Endothelial cell of umbilical vein (primary cell): ENCODE measurements around the gene SCAMP5. TPM values are rescaled to one million over a fixed set of nuclear protein-coding genes. Genes with fewer than 3 reads are reported as not detected.

Source experiments
- BruUV-seq: library from RNA; stranded (reverse); fragments of 400-500 nt; replicated peaks from 2 replicates; lab custom pipeline; 2021; lab: Mats Ljungman, UMichigan
- CTCF ChIA-PET: fragments of 300-600, 350-600 bp; sonication (Branson Sonifier 250); formaldehyde crosslinking; loops from one replicate; lab custom pipeline; 2021; ENCODE audit warnings: antibody characterized with exemption, inconsistent platforms; lab: Charles Lee
- POLR2A ChIA-PET: fragments of 300-600, 350-600 bp; sonication (Branson Sonifier 250); formaldehyde crosslinking; loops from one replicate; lab custom pipeline; 2021; ENCODE audit warnings: antibody characterized with exemption, inconsistent platforms; lab: Charles Lee
- DNase-seq: peaks from one replicate; pipeline ENCODE4 v3.0.0-alpha.2; 2011; ENCODE audit warnings: low read depth, low spot score
- FAIRE-seq: peaks from 2 replicates; lab custom pipeline; 2011; peaks lifted over from hg19 to GRCh38; lab: Jason Lieb, UNC
- H2AFZ ChIP-seq: 2 replicates; pipeline ENCODE4 v1.6.0; 2012; ENCODE audit warnings: low read depth, low read length, control low read depth, inconsistent platforms
- H3K27ac ChIP-seq: 2 replicates; pipeline ENCODE4 v1.5.1; 2011; ENCODE audit warnings: low read depth, mild to moderate bottlenecking, control low read depth, low read length, moderate library complexity; ENCODE audit not compliant: insufficient read depth
- H3K27me3 ChIP-seq, 2 experiments: 2 replicates each; pipeline versions ENCODE4 v1.6.0 to v1.6.1; 2011; ENCODE audit warnings: low read length in 2 of 2, mixed read lengths in 1 of 2; ENCODE audit not compliant: control insufficient read depth in 2 of 2, insufficient read depth in 2 of 2
- H3K36me3 ChIP-seq, 2 experiments: 2 replicates in 1 of 2; 3 replicates in 1 of 2; pipeline ENCODE4 v1.5.1; 2011; ENCODE audit warnings: low read length in 2 of 2, mild to moderate bottlenecking in 1 of 2, moderate library complexity in 1 of 2; ENCODE audit not compliant: control insufficient read depth in 2 of 2, insufficient read depth in 2 of 2; ENCODE audit errors: extremely low read depth in 1 of 2
- H3K4me1 ChIP-seq: 3 replicates; pipeline ENCODE4 v1.5.1; 2011; ENCODE audit warnings: mild to moderate bottlenecking, low read length; ENCODE audit not compliant: control insufficient read depth, insufficient read depth; ENCODE audit errors: extremely low read depth
- H3K4me2 ChIP-seq: 2 replicates; pipeline ENCODE4 v1.6.1; 2011; ENCODE audit warnings: low read length, control low read depth, mixed read lengths; ENCODE audit not compliant: insufficient read depth
- H3K4me3 ChIP-seq, 3 experiments: fragments of 200-600 bp in 1 of 3; sonication (generic), shearing (Covaris generic) in 1 of 3; replicated peaks in 1 of 3; 2 replicates each; pipeline ENCODE4 v1.5.1; 2011 to 2016; ENCODE audit warnings: control low read depth in 3 of 3, low read length in 3 of 3, mild to moderate bottlenecking in 2 of 3, inconsistent platforms in 1 of 3, low read depth in 1 of 3, moderate library complexity in 1 of 3; ENCODE audit not compliant: insufficient read depth in 1 of 3
- H3K79me2 ChIP-seq: 2 replicates; pipeline ENCODE4 v1.6.0; 2012; ENCODE audit warnings: low read length, inconsistent platforms; ENCODE audit not compliant: control insufficient read depth, insufficient read depth
- H3K9ac ChIP-seq: replicated peaks from 2 replicates; pipeline ENCODE3; 2011; ENCODE audit warnings: low read length, control low read depth; ENCODE audit not compliant: insufficient read depth; ENCODE audit errors: extremely low read depth
- H3K9me1 ChIP-seq: replicated peaks from 3 replicates; pipeline ENCODE4 v1.6.0; 2011; ENCODE audit warnings: mild to moderate bottlenecking, low read length; ENCODE audit not compliant: control insufficient read depth, insufficient read depth; ENCODE audit errors: extremely low read depth
- H3K9me3 ChIP-seq: replicated peaks from 2 replicates; pipeline ENCODE4 v1.5.1; 2012; ENCODE audit warnings: low read length, inconsistent platforms; ENCODE audit not compliant: control insufficient read depth, insufficient read depth
- H4K20me1 ChIP-seq: replicated peaks from 2 replicates; pipeline ENCODE3; 2011; ENCODE audit warnings: mild to moderate bottlenecking, low read length; ENCODE audit not compliant: control insufficient read depth, insufficient read depth; ENCODE audit errors: extremely low read depth
- CTCF ChIP-seq, 2 donors: IDR thresholded peaks; 1 replicate in 1 of 2; 2 replicates in 1 of 2; pipeline ENCODE4 v1.5.1; 2011; ENCODE audit warnings: low read length in 2 of 2, mild to moderate bottlenecking in 2 of 2, moderate library complexity in 2 of 2, control low read depth in 1 of 2, inconsistent platforms in 1 of 2, low read depth in 1 of 2; ENCODE audit not compliant: insufficient read depth in 1 of 2; ENCODE audit errors: extremely low read depth in 1 of 2
- EZH2 ChIP-seq: IDR thresholded peaks from 2 replicates; pipeline ENCODE4 v1.6.1; 2012; ENCODE audit warnings: borderline replicate concordance, low read depth, mild to moderate bottlenecking, moderate library complexity, low read length, inconsistent platforms; ENCODE audit not compliant: severe bottlenecking
- FOS ChIP-seq: IDR thresholded peaks from 2 replicates; pipeline ENCODE4 v1.6.1; 2011; ENCODE audit warnings: mild to moderate bottlenecking, low read length, moderate library complexity, borderline replicate concordance; ENCODE audit not compliant: insufficient read depth
- GATA2 ChIP-seq: IDR thresholded peaks from 2 replicates; pipeline ENCODE4 v1.7.0; 2011; ENCODE audit warnings: low read depth, mild to moderate bottlenecking, moderate library complexity, mixed read lengths, low read length; ENCODE audit not compliant: insufficient read length, insufficient read depth
- JUN ChIP-seq: IDR thresholded peaks from 2 replicates; pipeline ENCODE4 v1.6.1; 2011; ENCODE audit warnings: borderline replicate concordance, low read depth; ENCODE audit not compliant: insufficient read length, insufficient read depth
- MYC ChIP-seq: IDR thresholded peaks from one replicate; pipeline ENCODE4 v1.6.1; 2011; ENCODE audit warnings: mild to moderate bottlenecking, low read depth, low read length
- POLR2A ChIP-seq: IDR thresholded peaks from 2 replicates; pipeline ENCODE4 v1.6.1; 2012; ENCODE audit warnings: low read depth, mild to moderate bottlenecking, control low read depth, low read length
- POLR2AphosphoS5 ChIP-seq: IDR thresholded peaks from 2 replicates; pipeline ENCODE4 v1.6.1; 2012; ENCODE audit warnings: low read depth, mild to moderate bottlenecking, control low read depth, low read length, moderate library complexity; ENCODE audit not compliant: insufficient read depth
- dilution Hi-C: fragments of 300-500 bp; cut with MboI; formaldehyde crosslinking; loops from one replicate; pipeline ENCODE4 v1.15.0; 2019; ENCODE audit warnings: low sequenced_read_pairs; ENCODE audit not compliant: extremely low pct_ligation_motif_present
- intact Hi-C: fragments of 100-400 bp; cut with micrococcal nuclease; formaldehyde crosslinking; loops from one replicate; pipeline ENCODE4 v1.10.0; 2022
- polyA plus RNA-seq, 4 experiments: library from polyadenylated mRNA; depleted of rRNA in 3 of 4; stranded (reverse) in 3 of 4; unstranded in 1 of 4; fragments of >200 nt; gene quantifications; 2 replicates each; pipeline versions ENCODE4 v1.2.1 to v1.2.3, GENCODE V29; 2011 to 2012; ENCODE audit warnings: missing spikeins in 1 of 4
- total RNA-seq: library from RNA; stranded (reverse); gene quantifications from 2 replicates; pipeline ENCODE4 v1.2.3, GENCODE V29; 2021
- TF ChIP-seq, protein P1 (sequence below): IDR thresholded peaks from 2 replicates; pipeline ENCODE4 v1.6.1; 2011; ENCODE audit not compliant: insufficient read depth, insufficient read length

The SCAMP5 gene
- total and polyA plus RNA-seq, 2 donors (not counting 3 experiments of a cell fraction or from before 2014, with no cell fraction given): 1.9 to 6.2 TPM

- Histone ChIP-seq H4K20me1 (no peaks in the 10 kb centered on the region), H3K4me3 (no peak overlapping the region), H3K9me1 (no peaks in the 10 kb centered on the region), H3K4me1 (peaks cover 15% of the 10 kb centered on the region), H3K9me3 (no peaks in the 10 kb centered on the region), H3K9ac (no peak overlapping the region), H3K27ac (no peak overlapping the region), H3K27me3 (peaks cover 8 to 19% of the 10 kb centered on the region in 2 experiments), H2AFZ (no peak overlapping the region), H3K79me2 (no peaks in the 10 kb centered on the region), H3K4me2 (no peak overlapping the region), H3K36me3 (no peaks in the 10 kb centered on the region)
- BruUV-seq: no TSS peak
- TF ChIP-seq MYC (no peak), FOS (no peak), EZH2 (no peak), POLR2AphosphoS5 (no peak), JUN (no peak), POLR2A (no peak), CTCF (IDR thresholded peaks at IDR 0.05; ENCODE audit: extremely low read depth in 1 of 2, insufficient read depth in 1 of 2, low read depth in 1 of 2, low read length in 2 of 2) (no peak), GATA2 (no peak)
- TF ChIP-seq, protein P1, sequence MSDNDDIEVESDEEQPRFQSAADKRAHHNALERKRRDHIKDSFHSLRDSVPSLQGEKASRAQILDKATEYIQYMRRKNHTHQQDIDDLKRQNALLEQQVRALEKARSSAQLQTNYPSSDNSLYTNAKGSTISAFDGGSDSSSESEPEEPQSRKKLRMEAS: no peak
- CTCF ChIA-PET: no interaction called here
- intact Hi-C loops: loop anchor here (2.0 kb wide), 1 partner anchor 25 kb away; the partner anchor contains the start of gene PPCDC
- DNase-seq (no peak), FAIRE-seq (no peak)
- POLR2A ChIA-PET: interaction anchor here (0.6 kb wide), 1 partner anchor 40 kb away, joined by 4 read pairs; no protein-coding TSS in a partner anchor
- dilution Hi-C loops: no loop called here
Measured at GRCh38 chr15:74997543-74997942, 2.2 kb downstream of the SCAMP5 start.
